Osteocyte (in vitro differentiated cells): ENCODE results near the gene CCDC92B. TPM values are rescaled to one million over a fixed set of nuclear protein-coding genes. Genes with fewer than 3 reads are reported as not detected.

Source experiments
- DNase-seq: peaks from one replicate; pipeline ENCODE4 v3.0.0; 2021; ENCODE audit warnings: mixed read lengths; ENCODE audit not compliant: unreplicated experiment; ENCODE audit errors: extremely low spot score
- H3K27ac Mint-ChIP-seq: one replicate; pipeline ENCODE4 v1.8.0; 2021; ENCODE audit warnings: mild to moderate bottlenecking, mixed read lengths; ENCODE audit not compliant: unreplicated experiment
- H3K27me3 Mint-ChIP-seq: one replicate; pipeline ENCODE4 v1.8.0; 2021; ENCODE audit warnings: mixed read lengths; ENCODE audit not compliant: unreplicated experiment
- H3K36me3 Mint-ChIP-seq: one replicate; pipeline ENCODE4 v1.8.0; 2021; ENCODE audit warnings: mixed read lengths; ENCODE audit not compliant: unreplicated experiment
- H3K4me1 Mint-ChIP-seq: one replicate; pipeline ENCODE4 v1.8.0; 2021; ENCODE audit warnings: mixed read lengths; ENCODE audit not compliant: unreplicated experiment
- H3K4me3 Mint-ChIP-seq: one replicate; pipeline ENCODE4 v1.8.0; 2021; ENCODE audit warnings: mild to moderate bottlenecking, moderate library complexity, mixed read lengths; ENCODE audit not compliant: unreplicated experiment
- H3K9me3 Mint-ChIP-seq: one replicate; pipeline ENCODE4 v1.8.0; 2021; ENCODE audit warnings: mixed read lengths; ENCODE audit not compliant: unreplicated experiment
- CTCF ChIP-seq: fragments of 200-600 bp; sonication (generic); IDR thresholded peaks from 2 replicates; pipeline ENCODE4 v1.5.0; 2021; ENCODE audit warnings: antibody characterized with exemption, mild to moderate bottlenecking, moderate library complexity
- total RNA-seq: library from RNA; stranded (reverse); gene quantifications from 2 replicates; pipeline ENCODE4 v1.2.1, GENCODE V29; 2021

The CCDC92B gene
- total RNA-seq, 1 donor from 2014 or later: not detected

- Mint-ChIP-seq H3K27ac (no peak overlapping the region), H3K27me3 (no peaks in the 10 kb centered on the region), H3K36me3 (peaks cover 4% of the 10 kb centered on the region), H3K4me3 (no peak overlapping the region), H3K9me3 (no peaks in the 10 kb centered on the region), H3K4me1 (peaks cover 25% of the 10 kb centered on the region)
- TF ChIP-seq CTCF: no peak
- DNase-seq: no peak
Measured at GRCh38 chr17:2703606-2704005, 45.8 kb downstream of the CCDC92B start.

GRCh38 chr17:2703181-2703580 lies 46.3 kb downstream of the CCDC92B start:
- H3K27ac Mint-ChIP-seq: no peak overlapping the region
- H3K27me3 Mint-ChIP-seq: no peaks in the 10 kb centered on the region
- no peak for TF ChIP-seq CTCF
- H3K36me3 Mint-ChIP-seq: peaks cover 4% of the 10 kb centered on the region
- no peaks in the 10 kb centered on the region for H3K9me3 Mint-ChIP-seq
- no peak overlapping the region for H3K4me3 Mint-ChIP-seq
- H3K4me1 Mint-ChIP-seq: peaks cover 21% of the 10 kb centered on the region
- DNase-seq: no peak

- no peak for TF ChIP-seq CTCF
- H3K36me3 Mint-ChIP-seq: peaks cover 4% of the 10 kb centered on the region
- H3K4me3 Mint-ChIP-seq: no peak overlapping the region
- peaks cover 17% of the 10 kb centered on the region for H3K4me1 Mint-ChIP-seq
- no peaks in the 10 kb centered on the region for H3K9me3 Mint-ChIP-seq
- H3K27me3 Mint-ChIP-seq: no peaks in the 10 kb centered on the region
- H3K27ac Mint-ChIP-seq: no peak overlapping the region
- no peak for DNase-seq
Measured at GRCh38 chr17:2701996-2702741, 47.3 kb downstream of the CCDC92B start.

- Mint-ChIP-seq H3K27me3 (no peaks in the 10 kb centered on the region), H3K9me3 (no peaks in the 10 kb centered on the region), H3K4me3 (no peak overlapping the region), H3K27ac (no peak overlapping the region), H3K36me3 (peaks cover 7% of the 10 kb centered on the region), H3K4me1 (peaks cover 12% of the 10 kb centered on the region)
- no peak for DNase-seq
- no peak for TF ChIP-seq CTCF
Measured at GRCh38 chr17:2701161-2701995, 48.1 kb downstream of the CCDC92B start.

GRCh38 chr17:2700491-2701141 lies 48.8 kb downstream of the CCDC92B start:
- no peak overlapping the region for H3K4me3 Mint-ChIP-seq
- H3K27me3 Mint-ChIP-seq: no peaks in the 10 kb centered on the region
- DNase-seq: no peak
- peaks cover 7% of the 10 kb centered on the region for H3K4me1 Mint-ChIP-seq
- TF ChIP-seq CTCF: no peak
- no peak overlapping the region for H3K27ac Mint-ChIP-seq
- H3K36me3 Mint-ChIP-seq: peaks cover 7% of the 10 kb centered on the region
- H3K9me3 Mint-ChIP-seq: no peaks in the 10 kb centered on the region
